ES-I3 (cell line): ENCODE measurements around the gene CHRNG.
A peak's percentile ranks its signal among the peaks of the same experiment; 100 is the strongest.

Source experiments
- H3K36me3 ChIP-seq: 2 replicates; pipeline ENCODE4 v1.6.1; 2013; ENCODE audit warnings: mild to moderate bottlenecking, low read length, control low read depth, moderate library complexity; ENCODE audit not compliant: insufficient read depth
- H3K4me1 ChIP-seq: 2 replicates; pipeline ENCODE4 v1.6.1; 2013; ENCODE audit warnings: mild to moderate bottlenecking, control low read depth, low read length; ENCODE audit not compliant: insufficient read depth
- H3K9ac ChIP-seq: 2 replicates; pipeline ENCODE4 v1.6.1; 2013; ENCODE audit warnings: low read depth, mild to moderate bottlenecking, low read length, moderate library complexity
- H3K9me3 ChIP-seq: 2 replicates; pipeline ENCODE4 v1.6.1; 2013; ENCODE audit warnings: mild to moderate bottlenecking, low read length, moderate library complexity; ENCODE audit not compliant: control insufficient read depth, insufficient read depth

The CHRNG gene

GRCh38 chr2:232501331-232501771 lies 38.1 kb upstream of the CHRNG start:
- peaks cover 12% of the 10 kb centered on the region; the same call in 1 of the 2 replicates for H3K4me1 ChIP-seq
- no peaks in the 10 kb centered on the region for H3K36me3 ChIP-seq
- no peak overlapping the region for H3K9ac ChIP-seq
- no peaks in the 10 kb centered on the region; the same call in 1 of the 2 replicates for H3K9me3 ChIP-seq

DNA sequence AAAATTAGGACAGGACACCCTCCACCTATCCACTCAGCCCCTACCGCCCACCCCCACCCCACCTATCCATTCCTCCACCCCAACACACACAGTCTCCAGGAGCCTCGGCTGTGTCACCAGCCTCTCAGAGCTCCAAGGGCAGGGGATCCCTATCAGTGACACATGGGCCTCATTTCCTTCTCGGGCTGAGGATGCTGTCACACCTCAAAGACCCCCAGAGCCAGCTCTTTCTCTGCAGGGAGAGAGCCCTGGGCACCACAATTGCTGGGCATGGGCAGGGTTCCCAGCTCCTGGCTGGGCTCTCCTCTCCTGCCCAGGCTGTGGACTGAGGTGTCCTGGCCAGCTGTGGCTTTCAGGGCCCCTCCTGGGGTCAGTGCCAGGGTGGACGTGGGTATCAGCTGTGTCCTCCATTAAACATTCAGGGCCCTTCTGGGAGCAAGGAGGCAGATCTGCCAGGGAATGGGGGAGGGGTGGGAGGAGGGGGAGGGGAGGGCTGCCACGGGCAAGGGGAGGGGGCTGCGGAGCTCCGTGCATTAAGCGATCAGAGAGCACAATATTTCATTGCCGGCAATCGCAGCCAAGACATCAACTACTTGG lies 37.6 kb upstream of the CHRNG start:
- H3K9ac ChIP-seq, result peak overlapping the region; percentile 66; the same call in 1 of the 2 replicates
- peaks cover 12% of the 10 kb centered on the region; the same call in 1 of the 2 replicates for H3K4me1 ChIP-seq
- H3K36me3 ChIP-seq, result no peaks in the 10 kb centered on the region
- no peaks in the 10 kb centered on the region; the same call in 1 of the 2 replicates for H3K9me3 ChIP-seq

DNA sequence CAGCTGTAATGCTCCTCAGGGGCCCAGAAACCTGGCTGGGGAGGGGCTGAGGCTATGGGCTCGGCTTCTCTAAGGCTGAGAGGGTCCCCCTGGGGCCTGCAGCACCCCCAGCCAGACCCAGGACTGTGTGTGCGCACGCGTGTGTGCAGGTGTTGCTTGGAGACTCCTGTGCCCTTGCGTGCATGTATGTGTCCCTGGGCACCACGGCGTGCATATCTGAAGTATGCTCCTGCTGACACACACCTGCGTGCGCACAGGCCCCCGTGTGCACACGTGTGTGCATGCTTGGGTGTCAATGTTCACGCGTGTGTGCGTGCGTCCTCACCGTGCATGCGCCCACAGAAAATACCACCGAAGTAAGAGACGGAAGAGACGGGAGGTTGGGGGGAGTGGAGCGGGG lies 37.0 kb upstream of the CHRNG start:
- no peaks in the 10 kb centered on the region for H3K36me3 ChIP-seq
- peak overlapping the region; percentile 66; the same call in 1 of the 2 replicates for H3K9ac ChIP-seq
- no peaks in the 10 kb centered on the region; the same call in 1 of the 2 replicates for H3K9me3 ChIP-seq
- H3K4me1 ChIP-seq, result peaks cover 12% of the 10 kb centered on the region; the same call in 1 of the 2 replicates

DNA sequence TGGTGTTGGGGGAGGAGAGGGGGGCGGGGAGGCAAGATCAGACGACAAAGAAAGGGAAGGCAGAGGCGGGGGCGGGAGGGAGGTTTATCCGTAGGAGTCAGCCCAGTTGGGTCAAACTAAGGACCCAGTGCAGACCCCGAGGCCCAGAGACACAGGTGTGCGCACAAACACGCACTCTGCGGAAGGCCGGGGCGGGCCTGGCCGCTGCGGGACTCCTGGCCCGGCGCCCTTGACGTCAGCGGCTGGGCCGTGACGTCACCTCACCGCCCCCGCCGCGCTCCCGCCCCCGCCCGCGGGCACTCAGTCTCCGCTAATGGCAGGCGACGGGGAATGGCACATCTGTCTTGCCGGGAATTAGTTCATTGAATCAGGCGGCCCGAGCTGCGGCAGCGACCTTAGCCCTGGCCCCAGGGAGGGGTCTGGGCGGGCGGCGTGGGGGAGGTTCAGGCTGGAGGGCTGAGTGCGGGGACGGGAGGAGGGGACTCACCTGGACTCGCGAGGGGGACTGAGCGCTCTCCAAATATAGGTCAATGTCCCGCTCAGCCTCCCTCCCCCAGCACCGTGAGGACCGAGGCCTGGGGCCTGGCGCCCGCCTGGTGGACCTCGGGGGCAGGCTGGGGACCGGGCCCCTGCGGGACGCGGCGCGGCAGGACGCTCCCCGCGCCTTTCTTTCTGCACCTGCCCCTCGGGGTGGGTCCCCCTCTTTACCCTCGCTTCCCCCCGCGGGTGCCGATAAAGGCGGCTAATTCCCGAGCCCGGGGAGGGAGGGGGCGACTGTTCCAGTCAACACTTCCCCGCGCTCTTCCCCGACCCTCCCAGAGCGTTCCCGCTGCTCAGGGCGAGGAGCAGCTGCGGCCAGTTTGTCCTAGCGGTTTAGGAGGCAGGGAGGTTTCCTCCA lies 36.3 kb upstream of the CHRNG start:
- H3K4me1 ChIP-seq, result peaks cover 12% of the 10 kb centered on the region; the same call in 1 of the 2 replicates
- no peaks in the 10 kb centered on the region; the same call in 1 of the 2 replicates for H3K9me3 ChIP-seq
- H3K36me3 ChIP-seq, result no peaks in the 10 kb centered on the region
- H3K9ac ChIP-seq, result peak overlapping the region; percentile 66; the same call in 1 of the 2 replicates

- no peaks in the 10 kb centered on the region; the same call in 1 of the 2 replicates for H3K9me3 ChIP-seq
- H3K36me3 ChIP-seq, result no peaks in the 10 kb centered on the region
- H3K4me1 ChIP-seq, result peaks cover 12% of the 10 kb centered on the region; the same call in 1 of the 2 replicates
- H3K9ac ChIP-seq, result peak overlapping the region; percentile 66; the same call in 1 of the 2 replicates
These were observed 35.6 kb upstream of the CHRNG start for GRCh38 chr2:232503809-232504323.

- H3K36me3 ChIP-seq, result no peaks in the 10 kb centered on the region
- H3K9me3 ChIP-seq, result no peaks in the 10 kb centered on the region; the same call in 1 of the 2 replicates
- H3K9ac ChIP-seq, result no peak overlapping the region
- H3K4me1 ChIP-seq, result peaks cover 12% of the 10 kb centered on the region; the same call in 1 of the 2 replicates
These were observed 35.1 kb upstream of the CHRNG start for GRCh38 chr2:232504438-232504837.

- Histone ChIP-seq H3K4me1 (peaks cover 12% of the 10 kb centered on the region; the same call in 1 of the 2 replicates), H3K9me3 (no peaks in the 10 kb centered on the region; the same call in 1 of the 2 replicates), H3K36me3 (no peaks in the 10 kb centered on the region), H3K9ac (no peak overlapping the region)
These were observed 33.6 kb upstream of the CHRNG start for GRCh38 chr2:232505856-232506255.

- Histone ChIP-seq H3K36me3 (no peaks in the 10 kb centered on the region), H3K9me3 (no peaks in the 10 kb centered on the region; the same call in 1 of the 2 replicates), H3K9ac (no peak overlapping the region), H3K4me1 (peaks cover 12% of the 10 kb centered on the region; the same call in 1 of the 2 replicates)
These were observed 32.8 kb upstream of the CHRNG start for GRCh38 chr2:232506709-232507108.

DNA sequence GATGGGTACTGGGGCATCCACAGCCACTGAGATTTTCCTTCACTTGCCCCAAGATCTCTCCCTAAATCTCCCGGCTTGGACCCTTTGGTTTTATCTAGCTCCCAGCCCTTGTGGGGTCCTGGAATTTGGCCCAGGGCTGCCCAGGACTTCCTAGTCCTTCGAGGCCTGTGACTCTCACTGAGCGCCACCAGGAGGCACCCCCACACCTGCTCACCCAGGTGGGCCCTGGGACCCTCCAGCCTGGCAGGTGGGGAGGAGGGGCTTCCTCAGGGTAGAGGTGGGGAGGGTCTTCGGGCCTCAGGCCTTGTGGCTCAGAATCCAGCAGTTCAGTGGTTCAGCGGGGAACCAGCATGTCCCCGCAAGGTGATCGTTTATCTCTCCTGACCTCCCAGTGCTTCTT lies 31.2 kb upstream of the CHRNG start:
- peaks cover 9% of the 10 kb centered on the region; the same call in 1 of the 2 replicates for H3K4me1 ChIP-seq
- H3K9me3 ChIP-seq, result no peaks in the 10 kb centered on the region; the same call in 1 of the 2 replicates
- H3K9ac ChIP-seq, result no peak overlapping the region
- no peaks in the 10 kb centered on the region for H3K36me3 ChIP-seq

- Histone ChIP-seq H3K9ac (no peak overlapping the region), H3K4me1 (peaks cover 9% of the 10 kb centered on the region; the same call in 1 of the 2 replicates), H3K36me3 (no peaks in the 10 kb centered on the region), H3K9me3 (no peaks in the 10 kb centered on the region)
These were observed 28.1 kb upstream of the CHRNG start for GRCh38 chr2:232511336-232511890.

- H3K9ac ChIP-seq, result no peak overlapping the region
- H3K36me3 ChIP-seq, result no peaks in the 10 kb centered on the region
- peaks cover 9% of the 10 kb centered on the region; the same call in 1 of the 2 replicates for H3K4me1 ChIP-seq
- no peaks in the 10 kb centered on the region for H3K9me3 ChIP-seq
These were observed 26.9 kb upstream of the CHRNG start for GRCh38 chr2:232512602-232513001.

- Histone ChIP-seq H3K9ac (no peak overlapping the region), H3K9me3 (no peaks in the 10 kb centered on the region), H3K4me1 (peaks cover 9% of the 10 kb centered on the region; the same call in 1 of the 2 replicates), H3K36me3 (no peaks in the 10 kb centered on the region)
These were observed 26.1 kb upstream of the CHRNG start for GRCh38 chr2:232513353-232513752.

- Histone ChIP-seq H3K9ac (no peak overlapping the region), H3K4me1 (peaks cover 20% of the 10 kb centered on the region), H3K9me3 (no peaks in the 10 kb centered on the region), H3K36me3 (no peaks in the 10 kb centered on the region)
These were observed 23.9 kb upstream of the CHRNG start for GRCh38 chr2:232515639-232516038.

- Histone ChIP-seq H3K4me1 (peaks cover 20% of the 10 kb centered on the region), H3K9me3 (no peaks in the 10 kb centered on the region), H3K9ac (no peak overlapping the region), H3K36me3 (no peaks in the 10 kb centered on the region)
These were observed 22.9 kb upstream of the CHRNG start for GRCh38 chr2:232516551-232516950.
